ENCODE results near the gene GOLGA2.

GOLGA2 gene

DNA sequence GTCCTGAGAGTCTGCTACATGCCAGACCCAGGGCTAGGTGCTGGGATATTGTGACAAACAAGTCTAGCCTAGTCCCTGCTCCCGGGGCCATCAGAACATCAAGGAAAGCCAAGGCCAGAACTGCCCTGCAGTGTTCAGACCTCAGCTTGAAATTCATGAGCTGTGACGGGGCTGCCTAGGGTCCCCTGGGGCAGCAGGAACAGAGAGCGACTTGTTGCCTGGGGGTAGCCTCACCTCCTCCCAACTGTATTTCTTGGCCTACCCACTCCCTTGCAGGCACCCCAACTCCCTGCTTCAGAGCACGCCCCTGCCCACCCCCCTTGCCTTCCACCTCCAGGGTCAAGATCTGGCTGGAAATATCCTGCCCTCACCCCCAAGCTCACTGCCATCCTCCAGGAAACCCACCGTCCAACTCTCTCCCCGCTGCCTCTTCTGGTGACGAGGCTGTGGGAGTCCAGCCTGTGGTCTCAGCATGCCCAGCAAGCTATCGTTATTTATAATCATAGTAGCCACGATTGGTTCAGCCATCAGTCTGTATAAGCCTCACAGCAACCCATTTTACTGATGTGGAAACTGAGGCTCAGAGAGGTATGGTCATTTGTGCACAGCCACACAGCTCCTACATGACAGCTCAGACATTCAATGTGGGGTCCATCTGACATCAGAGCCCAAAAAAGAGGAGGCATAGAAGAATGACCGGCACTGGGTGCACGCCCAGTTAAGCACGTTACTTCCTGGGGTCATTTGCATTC lies 61.9 kb downstream of the GOLGA2 start:
- no peak for DNase-seq (ENCODE audit: low read depth, low spot score)

DNA sequence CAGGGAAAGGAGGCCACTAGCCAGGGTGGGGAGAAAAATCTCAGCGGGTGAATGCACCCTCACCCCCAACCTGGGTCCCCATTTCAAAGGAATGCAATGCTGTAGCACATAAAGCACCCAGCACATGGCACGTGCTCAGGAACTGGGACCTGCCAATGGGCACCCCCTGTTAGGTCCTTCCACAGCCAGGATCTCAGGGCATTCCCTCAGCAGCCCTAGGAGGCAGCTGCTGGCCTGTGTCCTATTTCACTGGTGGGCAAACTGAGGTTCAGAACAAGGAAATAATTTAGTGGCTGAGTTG lies 63.9 kb downstream of the GOLGA2 start:
- no peak for DNase-seq (ENCODE audit: low read depth, low spot score)

DNA sequence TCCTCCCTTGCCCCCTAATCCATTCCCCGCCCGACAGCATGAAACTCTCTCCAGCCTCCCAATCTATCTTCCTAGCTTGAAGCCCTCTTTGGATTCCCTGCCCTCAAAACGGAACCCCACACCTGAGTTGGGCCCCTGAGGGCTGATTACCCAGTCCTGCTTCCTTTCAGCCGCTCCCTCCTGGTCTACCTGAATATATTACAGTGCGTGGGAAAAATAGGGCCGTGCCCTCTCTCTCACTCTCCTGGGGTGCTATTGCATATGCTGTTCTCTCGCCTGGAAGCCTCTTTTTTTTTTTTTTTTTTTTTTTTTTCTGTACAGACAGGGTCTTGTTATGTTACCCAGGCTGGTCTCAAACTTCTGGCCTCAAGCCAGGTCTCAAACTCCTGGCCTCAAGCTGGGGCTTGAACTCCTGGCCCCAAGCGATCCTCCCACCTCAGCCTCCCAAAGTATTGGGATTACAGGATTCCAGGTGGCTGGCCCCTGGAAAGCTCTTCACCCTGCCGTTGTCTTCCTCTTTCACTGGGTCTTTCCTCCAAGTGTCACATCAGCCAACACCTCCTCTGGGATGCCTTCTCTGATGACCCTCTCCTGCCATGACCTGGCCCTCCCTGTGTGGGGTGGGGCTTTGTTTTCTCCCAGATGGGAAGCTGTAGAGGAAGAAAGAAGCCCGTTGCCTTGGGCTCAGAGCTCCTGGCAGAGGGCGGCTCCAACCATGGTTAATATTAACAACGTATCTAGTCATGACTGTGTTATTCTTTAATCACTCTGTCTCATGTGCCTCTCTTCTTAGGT lies 64.4 kb downstream of the GOLGA2 start:
- DNase-seq (ENCODE audit: low read depth, low spot score), result no peak

DNA sequence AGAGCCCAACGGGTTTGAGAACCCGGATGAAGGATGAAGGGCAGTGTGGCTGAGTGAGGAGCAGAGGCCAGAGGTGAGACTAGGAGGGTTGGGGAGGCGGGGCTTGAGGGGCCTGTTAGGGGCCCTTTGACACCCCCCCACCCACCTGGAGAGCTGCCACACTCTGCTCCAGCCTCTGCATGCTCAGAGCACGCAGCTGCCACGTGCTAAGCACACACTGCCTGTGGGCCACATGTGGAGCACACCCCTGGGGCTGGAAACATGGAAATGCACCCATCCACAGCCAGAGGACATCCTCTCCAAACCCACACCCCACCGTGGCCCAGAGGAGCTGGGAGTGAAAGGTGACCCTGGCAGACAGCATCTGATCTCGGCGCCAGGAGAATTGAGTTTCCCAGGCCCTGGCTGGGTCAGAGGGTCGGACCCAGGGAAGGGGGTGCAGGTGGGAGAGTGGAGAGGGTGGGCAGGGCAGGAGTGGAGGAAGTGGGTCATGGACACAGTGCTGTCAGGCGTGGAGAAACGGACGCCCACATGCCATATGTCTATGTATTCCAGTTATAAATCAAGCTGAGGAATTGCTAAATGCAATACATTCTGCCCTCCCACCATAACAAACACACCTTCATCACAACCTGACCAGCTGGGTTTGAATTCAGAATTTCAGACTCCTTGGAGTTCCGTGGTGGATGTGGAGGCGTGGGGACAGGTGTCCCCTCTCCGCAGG lies 66.7 kb downstream of the GOLGA2 start:
- DNase-seq (ENCODE audit: low read depth, low spot score), result no peak

DNA sequence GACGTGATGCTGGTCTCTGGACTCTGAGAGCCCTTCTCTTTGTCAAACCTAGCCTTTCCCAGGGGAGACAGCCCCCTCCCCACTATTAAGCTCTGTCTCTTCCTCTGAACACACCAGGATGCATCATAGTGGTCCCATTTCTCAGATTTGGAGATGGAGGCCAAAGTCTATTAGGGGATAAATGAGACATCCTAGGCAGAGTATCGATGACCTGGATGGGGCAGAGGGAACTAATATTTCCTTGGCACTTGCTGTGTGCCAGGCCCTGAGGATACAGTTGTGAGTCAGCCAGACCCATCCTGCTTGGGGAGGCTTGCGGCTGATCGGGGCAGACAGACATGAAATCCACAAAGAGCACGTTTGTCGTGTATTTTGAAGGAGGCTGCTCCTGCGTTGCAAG lies 67.4 kb downstream of the GOLGA2 start:
- no peak for DNase-seq (ENCODE audit: low read depth, low spot score)

DNA sequence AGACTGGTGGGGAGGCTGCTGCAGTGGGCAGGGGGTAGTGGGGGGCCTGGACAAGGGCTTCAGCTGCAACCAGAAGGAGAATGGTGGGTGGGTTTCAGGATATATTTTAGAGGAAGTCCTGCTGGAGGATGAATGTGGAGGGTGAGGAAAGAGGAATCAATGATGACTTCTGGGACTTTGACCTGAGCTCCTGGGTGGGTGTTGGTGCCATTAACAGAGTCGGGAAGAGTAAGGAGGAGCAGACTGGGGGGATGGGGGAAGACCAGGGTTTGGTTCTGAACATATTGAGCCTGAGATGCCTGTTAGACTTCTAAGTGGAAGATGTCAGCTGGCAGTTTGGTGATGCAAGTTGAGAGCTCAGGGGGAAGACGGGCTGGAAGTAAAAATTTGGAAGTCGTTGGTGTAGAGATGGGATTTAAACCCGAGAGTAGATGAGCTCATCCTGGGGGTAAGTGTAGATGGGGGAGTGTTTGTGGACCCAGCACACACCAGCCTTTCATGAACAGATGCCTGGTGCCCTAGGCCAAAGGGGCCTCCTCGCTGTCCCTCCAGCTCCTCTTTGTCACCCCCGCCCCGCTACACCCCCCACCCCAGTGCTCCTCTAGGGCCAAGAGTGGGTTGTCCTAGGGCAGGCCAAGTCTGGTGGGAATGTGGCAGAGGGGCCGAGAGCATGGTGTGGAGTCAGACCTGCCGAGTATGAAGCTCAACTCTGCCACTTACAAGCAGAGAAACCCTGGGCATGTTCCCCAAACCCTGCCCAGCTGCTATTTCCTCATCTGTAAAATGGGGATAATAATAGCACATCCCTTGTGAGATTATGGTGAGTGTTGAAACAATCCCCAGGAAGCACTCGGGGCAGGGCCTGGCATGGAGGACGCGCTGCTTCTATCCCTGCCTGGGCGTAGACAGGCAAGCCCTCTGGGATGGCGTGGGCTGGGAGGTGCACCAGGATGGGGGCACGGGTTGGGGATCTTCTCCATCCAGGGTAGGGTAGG lies 68.6 kb downstream of the GOLGA2 start:
- DNase-seq (ENCODE audit: low read depth, low spot score), result no peak

DNA sequence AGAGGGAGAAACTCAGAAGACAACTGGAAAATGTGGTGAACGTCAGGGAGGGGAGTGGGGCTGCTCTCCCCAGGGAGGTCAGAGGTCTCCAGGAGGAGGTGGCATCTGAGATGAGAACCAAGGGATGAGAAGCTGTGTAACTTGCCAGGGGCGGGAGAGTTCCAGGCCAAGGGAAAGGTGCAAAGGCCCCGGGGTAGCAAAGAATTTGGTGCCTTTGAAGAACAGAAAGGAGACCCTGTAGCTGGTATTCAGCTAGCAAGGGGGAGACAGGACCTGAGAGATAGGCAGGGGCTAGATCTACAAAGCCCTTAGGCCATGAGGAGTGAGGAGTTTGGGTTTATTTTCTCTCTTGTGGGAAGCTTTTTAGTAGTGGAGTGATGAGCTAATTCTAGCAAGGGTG lies 69.3 kb downstream of the GOLGA2 start:
- DNase-seq (ENCODE audit: low read depth, low spot score), result no peak
